Mesenchymal stem cell (in vitro differentiated cells and primary cell): ENCODE measurements around the gene SLC1A7.

Experiments
- DNase-seq: peaks from one replicate; pipeline ENCODE4 v3.0.0-alpha.2; 2013
- H2AFZ ChIP-seq: one replicate; pipeline ENCODE4 v1.6.1; 2013; ENCODE audit warnings: low read depth, mild to moderate bottlenecking, control low read depth, inconsistent platforms, low read length, moderate library complexity
- H2AK5ac ChIP-seq: 2 replicates; pipeline ENCODE4 v1.6.1; 2013; ENCODE audit warnings: low read length, moderate library complexity, mild to moderate bottlenecking, inconsistent platforms; ENCODE audit not compliant: severe bottlenecking
- H2BK120ac ChIP-seq: one replicate; pipeline ENCODE4 v1.6.1; 2013; ENCODE audit warnings: low read depth, mild to moderate bottlenecking, inconsistent platforms, low read length, moderate library complexity
- H2BK12ac ChIP-seq, 2 experiments: one replicate each; pipeline ENCODE4 v1.6.1; 2013; ENCODE audit warnings: inconsistent platforms in 2 of 2, low read length in 2 of 2, mild to moderate bottlenecking in 2 of 2, moderate library complexity in 2 of 2, control low read depth in 1 of 2
- H2BK15ac ChIP-seq: one replicate; pipeline ENCODE4 v1.6.1; 2013; ENCODE audit warnings: mild to moderate bottlenecking, low read depth, inconsistent platforms; ENCODE audit not compliant: poor library complexity, severe bottlenecking
- H2BK5ac ChIP-seq: 2 replicates; pipeline ENCODE4 v1.6.1; 2013; ENCODE audit warnings: low read depth, mild to moderate bottlenecking, low read length, control low read depth, inconsistent platforms; ENCODE audit not compliant: poor library complexity, severe bottlenecking
- H3K14ac ChIP-seq, 2 experiments: one replicate each; pipeline ENCODE4 v1.6.1; 2013; ENCODE audit warnings: inconsistent platforms in 2 of 2, low read length in 2 of 2, control low read depth in 1 of 2, mild to moderate bottlenecking in 1 of 2, moderate library complexity in 1 of 2
- H3K18ac ChIP-seq, 2 experiments: one replicate each; pipeline ENCODE4 v1.6.1; 2013; ENCODE audit warnings: inconsistent platforms in 2 of 2, low read length in 2 of 2, control low read depth in 1 of 2, low read depth in 1 of 2, mild to moderate bottlenecking in 1 of 2
- H3K23ac ChIP-seq, 2 experiments: one replicate each; pipeline ENCODE4 v1.6.1; 2013; ENCODE audit warnings: inconsistent platforms in 2 of 2, low read length in 2 of 2, mild to moderate bottlenecking in 2 of 2, moderate library complexity in 2 of 2, control low read depth in 1 of 2
- H3K27ac ChIP-seq: 2 replicates; pipeline ENCODE4 v1.5.1; 2013; ENCODE audit warnings: mild to moderate bottlenecking, moderate library complexity, low read length, control low read depth, inconsistent platforms; ENCODE audit not compliant: poor library complexity, severe bottlenecking
- H3K27me3 ChIP-seq, 2 experiments: 2 replicates each; pipeline versions ENCODE4 v1.6.1 to v1.7.0; 2013; ENCODE audit warnings: low read length in 2 of 2, mild to moderate bottlenecking in 2 of 2, moderate library complexity in 2 of 2, control low read depth in 1 of 2, inconsistent platforms in 1 of 2; ENCODE audit not compliant: control insufficient read depth in 1 of 2, insufficient read depth in 1 of 2
- H3K36me3 ChIP-seq, 2 experiments: 2 replicates each; pipeline versions ENCODE4 v1.6.1 to v1.7.0; 2013; ENCODE audit warnings: low read length in 2 of 2, control low read depth in 1 of 2, inconsistent platforms in 1 of 2, low read depth in 1 of 2, mild to moderate bottlenecking in 1 of 2; ENCODE audit not compliant: insufficient read depth in 2 of 2, control insufficient read depth in 1 of 2
- H3K4ac ChIP-seq, 2 experiments: one replicate each; pipeline ENCODE4 v1.6.1; 2013; ENCODE audit warnings: inconsistent platforms in 2 of 2, low read length in 2 of 2, mild to moderate bottlenecking in 2 of 2, moderate library complexity in 2 of 2, control low read depth in 1 of 2, low read depth in 1 of 2
- H3K4me1 ChIP-seq: 2 replicates; pipeline ENCODE4 v1.6.1; 2013; ENCODE audit warnings: low read depth, low read length, control low read depth; ENCODE audit not compliant: control insufficient read depth, insufficient read depth
- H3K4me2 ChIP-seq: 2 replicates; pipeline ENCODE4 v1.6.1; 2013; ENCODE audit warnings: low read length, mild to moderate bottlenecking, inconsistent platforms; ENCODE audit not compliant: poor library complexity, severe bottlenecking
- H3K4me3 ChIP-seq, 2 experiments: 2 replicates each; pipeline versions ENCODE4 v1.5.1 to v1.7.0; 2013; ENCODE audit warnings: low read length in 2 of 2, mild to moderate bottlenecking in 2 of 2, control low read depth in 1 of 2, low read depth in 1 of 2; ENCODE audit not compliant: insufficient read depth in 1 of 2
- H3K79me1 ChIP-seq: replicated peaks from 2 replicates; pipeline ENCODE4 v1.6.1; 2013; ENCODE audit warnings: mild to moderate bottlenecking, control low read depth, low read length, inconsistent platforms; ENCODE audit not compliant: poor library complexity, severe bottlenecking
- H3K9ac ChIP-seq: 2 replicates; pipeline ENCODE4 v1.7.0; 2013; ENCODE audit warnings: mild to moderate bottlenecking, low read length, moderate library complexity
- H3K9me3 ChIP-seq: 2 replicates; pipeline ENCODE4 v1.7.0; 2013; ENCODE audit warnings: mild to moderate bottlenecking, low read length; ENCODE audit not compliant: control insufficient read depth
- H4K8ac ChIP-seq: one replicate; pipeline ENCODE4 v1.6.1; 2013; ENCODE audit warnings: inconsistent platforms, mild to moderate bottlenecking, low read length, moderate library complexity
- H4K91ac ChIP-seq: one replicate; pipeline ENCODE4 v1.6.1; 2013; ENCODE audit warnings: mild to moderate bottlenecking, low read length, inconsistent platforms
- WGBS: methylation state at CpG from one replicate; pipeline ENCODE4 v1.1.7; 2013; ENCODE audit warnings: mixed read lengths; 5-methylcytosine and 5-hydroxymethylcytosine counted together

SLC1A7 gene

GRCh38 chr1:53063744-53064515, 78.5 kb downstream of the SLC1A7 start:
- Histone ChIP-seq H2BK120ac (no peak overlapping the region), H3K4me3 (peak overlapping the region in 1 of 2 experiments; percentile 86), H4K8ac (no peak overlapping the region), H2BK12ac (no peak overlapping the region), H3K14ac (no peak overlapping the region), H4K91ac (no peak overlapping the region), H3K9me3 (no peaks in the 10 kb centered on the region), H3K9ac (peak overlapping the region; percentile 83), H3K4ac (no peak overlapping the region), H2BK5ac (no peak overlapping the region), H3K79me1 (no peaks in the 10 kb centered on the region), H3K27me3 (peaks cover 0 to 38% of the 10 kb centered on the region in 2 experiments), H3K27ac (no peak overlapping the region), H3K4me2 (no peak overlapping the region), H2BK15ac (peak overlapping the region; percentile 21), H3K36me3 (peaks cover 0 to 27% of the 10 kb centered on the region in 2 experiments), H2AK5ac (no peak overlapping the region), H2AFZ (no peak overlapping the region), H3K4me1 (peaks cover 20% of the 10 kb centered on the region), H3K18ac (peak overlapping the region in 1 of 2 experiments; percentile 16), H3K23ac (no peak overlapping the region)
- DNase-seq = no peak
- 86% methylated on average over 9 of the region's 9 CpGs for WGBS

GRCh38 chr1:53062708-53063591, 79.5 kb downstream of the SLC1A7 start:
- no peak overlapping the region for H3K27ac ChIP-seq
- peak overlapping the region; percentile 97 for H3K4me2 ChIP-seq
- H3K27me3 ChIP-seq = peaks cover 0 to 38% of the 10 kb centered on the region in 2 experiments
- peak overlapping the region; percentile 52 for H4K91ac ChIP-seq
- peak overlapping the region; percentile 45 for H4K8ac ChIP-seq
- H3K14ac ChIP-seq = no peak overlapping the region
- H3K9ac ChIP-seq = peak overlapping the region; percentile 83
- peak; percentile 20 for DNase-seq
- H3K79me1 ChIP-seq = no peaks in the 10 kb centered on the region
- H2BK15ac ChIP-seq = peak overlapping the region; percentile 13
- H2AK5ac ChIP-seq = no peak overlapping the region
- no peaks in the 10 kb centered on the region for H3K9me3 ChIP-seq
- H3K4ac ChIP-seq = peak overlapping the region; percentile 27 to 32
- H3K36me3 ChIP-seq = peaks cover 0 to 18% of the 10 kb centered on the region in 2 experiments
- WGBS = 11% methylated on average over 58 of the region's 61 CpGs
- peaks cover 20% of the 10 kb centered on the region for H3K4me1 ChIP-seq
- peak overlapping the region in 1 of 2 experiments; percentile 86 for H3K4me3 ChIP-seq
- H2BK5ac ChIP-seq = no peak overlapping the region
- peak overlapping the region; percentile 9 to 49 for H3K18ac ChIP-seq
- H2AFZ ChIP-seq = no peak overlapping the region
- H2BK120ac ChIP-seq = peak overlapping the region; percentile 24
- H2BK12ac ChIP-seq = peak overlapping the region; percentile 41 to 45
- H3K23ac ChIP-seq = no peak overlapping the region

GRCh38 chr1:53061859-53062707, 80.4 kb downstream of the SLC1A7 start, which contains the start of gene PODN:
TSS of gene PODN (plus strand) at chr1:53062213. CDS start at chr1:53069856, 7,643 bp downstream.
- H3K4me2 ChIP-seq = peak within 1 kb of the TSS; percentile 97
- H3K9me3 ChIP-seq = no peaks in the 10 kb centered on the region
- peak within 1 kb of the TSS; percentile 57 to 80 for H3K18ac ChIP-seq
- H2AFZ ChIP-seq = no peak within 1 kb of the TSS
- peaks cover 20% of the 10 kb centered on the region for H3K4me1 ChIP-seq
- H2BK15ac ChIP-seq = peak within 1 kb of the TSS; percentile 56
- peak; percentile 39 for DNase-seq
- peak within 1 kb of the TSS in 1 of 2 experiments; percentile 57 for H3K14ac ChIP-seq
- H2BK5ac ChIP-seq = no peak within 1 kb of the TSS
- H3K79me1 ChIP-seq = no peaks in the 10 kb centered on the region
- H2BK12ac ChIP-seq = peak within 1 kb of the TSS; percentile 41 to 76
- peaks cover 0 to 17% of the 10 kb centered on the region in 2 experiments for H3K36me3 ChIP-seq
- peak within 1 kb of the TSS; percentile 67 for H2BK120ac ChIP-seq
- H3K27ac ChIP-seq = no peak within 1 kb of the TSS
- H3K9ac ChIP-seq = peak within 1 kb of the TSS; percentile 88
- 2% methylated on average over 41 of the region's 73 CpGs for WGBS
- H3K27me3 ChIP-seq = peaks cover 0 to 38% of the 10 kb centered on the region in 2 experiments
- H3K4ac ChIP-seq = peak within 1 kb of the TSS; percentile 42 to 64
- H3K23ac ChIP-seq = peak within 1 kb of the TSS in 1 of 2 experiments; percentile 17
- H2AK5ac ChIP-seq = no peak within 1 kb of the TSS
- H3K4me3 ChIP-seq = peak within 1 kb of the TSS; percentile 52 to 86
- peak within 1 kb of the TSS; percentile 75 for H4K8ac ChIP-seq
- H4K91ac ChIP-seq = peak within 1 kb of the TSS; percentile 78
